Ishikawa (cell line): ENCODE results near the gene ACTRT2.

Experiments
- CEBPB ChIP-seq: IDR thresholded peaks from 2 replicates; pipeline ENCODE4 v1.6.1; 2012
- CREB1 ChIP-seq: IDR thresholded peaks from 2 replicates; pipeline ENCODE4 v1.6.1; 2012; ENCODE audit warnings: low read depth
- EGR1 ChIP-seq: IDR thresholded peaks from 2 replicates; pipeline ENCODE4 v1.6.1; 2012
- EP300 ChIP-seq: IDR thresholded peaks from 2 replicates; pipeline ENCODE4 v1.6.1; 2012; ENCODE audit warnings: borderline replicate concordance
- FOXM1 ChIP-seq: IDR thresholded peaks from 2 replicates; pipeline ENCODE4 v1.6.1; 2012; ENCODE audit warnings: low read depth, borderline replicate concordance
- MAX ChIP-seq: IDR thresholded peaks from 2 replicates; pipeline ENCODE4 v1.6.1; 2012
- NFIC ChIP-seq: IDR thresholded peaks from 2 replicates; pipeline ENCODE4 v1.6.1; 2012
- RAD21 ChIP-seq: IDR thresholded peaks from 2 replicates; pipeline ENCODE4 v1.6.1; 2012; ENCODE audit warnings: low read depth
- TAF1 ChIP-seq: IDR thresholded peaks from 2 replicates; pipeline ENCODE4 v1.6.1; 2012; ENCODE audit warnings: low read depth, mild to moderate bottlenecking
- TCF12 ChIP-seq: IDR thresholded peaks from 2 replicates; pipeline ENCODE4 v1.6.1; 2012; ENCODE audit warnings: low read depth
- TEAD4 ChIP-seq: IDR thresholded peaks from 2 replicates; pipeline ENCODE4 v1.6.1; 2012
- USF1 ChIP-seq: IDR thresholded peaks from 2 replicates; pipeline ENCODE4 v1.6.1; 2012
- YY1 ChIP-seq: IDR thresholded peaks from 2 replicates; pipeline ENCODE4 v1.6.1; 2012; ENCODE audit warnings: low read depth
- ZBTB7A ChIP-seq: IDR thresholded peaks from 2 replicates; pipeline ENCODE4 v1.6.1; 2012; ENCODE audit warnings: low read depth
- TF ChIP-seq, protein P1 (sequence below): IDR thresholded peaks from 2 replicates; pipeline ENCODE4 v1.6.1; 2012; ENCODE audit warnings: low read depth, mild to moderate bottlenecking

The ACTRT2 gene

DNA sequence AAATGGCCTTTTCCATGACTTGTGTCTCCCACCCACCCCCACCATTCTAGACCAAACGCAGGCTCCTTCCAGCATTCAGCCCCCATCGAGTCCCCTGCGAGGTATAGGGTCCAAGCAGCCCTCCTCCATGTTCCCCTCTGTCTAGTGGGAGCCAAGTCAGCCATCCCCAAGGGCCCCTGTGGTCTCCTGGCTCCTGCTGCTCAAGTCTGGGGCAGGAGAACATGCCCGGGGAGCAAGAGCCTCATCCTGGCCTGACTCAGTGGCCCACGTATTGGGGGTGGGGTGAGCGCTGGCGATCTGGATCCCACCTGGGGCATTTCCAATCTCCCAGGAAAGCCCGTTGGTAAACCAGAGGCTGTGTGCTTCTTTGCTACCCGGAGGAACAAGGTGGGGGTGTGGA, 43.6 kb downstream of the ACTRT2 start:
- no peak for TF ChIP-seq CREB1
- no peak for TF ChIP-seq EGR1

DNA sequence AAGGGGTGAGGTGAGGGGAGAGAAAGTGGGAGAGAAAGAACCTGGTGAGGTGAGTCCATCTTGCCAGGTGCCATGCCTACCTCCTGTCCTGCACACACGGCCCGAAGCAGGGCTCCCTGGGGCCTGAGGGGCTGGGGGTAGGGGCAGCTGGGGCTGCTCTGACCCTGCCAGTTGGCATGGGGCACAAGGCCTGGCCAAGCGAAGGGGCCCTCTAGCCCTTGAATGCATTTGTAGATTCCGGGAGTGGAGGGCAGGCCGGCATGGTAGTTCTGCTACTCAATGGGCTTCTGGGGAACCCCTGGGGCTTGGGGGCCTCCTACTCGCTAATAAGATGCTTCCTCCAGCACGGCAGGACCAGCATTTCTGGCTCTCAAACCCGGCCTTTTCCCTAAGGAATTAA, 44.1 kb downstream of the ACTRT2 start:
- no peak for TF ChIP-seq YY1
- TF ChIP-seq TAF1 = no peak
- no peak for TF ChIP-seq USF1

- TF ChIP-seq RAD21 (no peak), FOXM1 (no peak), CREB1 (no peak), NFIC (no peak), TCF12 (no peak), USF1 (no peak), ZBTB7A (no peak), TEAD4 (no peak), EGR1 (no peak), CEBPB (no peak), MAX (no peak), YY1 (no peak), EP300 (no peak)
- TF ChIP-seq, protein P1, sequence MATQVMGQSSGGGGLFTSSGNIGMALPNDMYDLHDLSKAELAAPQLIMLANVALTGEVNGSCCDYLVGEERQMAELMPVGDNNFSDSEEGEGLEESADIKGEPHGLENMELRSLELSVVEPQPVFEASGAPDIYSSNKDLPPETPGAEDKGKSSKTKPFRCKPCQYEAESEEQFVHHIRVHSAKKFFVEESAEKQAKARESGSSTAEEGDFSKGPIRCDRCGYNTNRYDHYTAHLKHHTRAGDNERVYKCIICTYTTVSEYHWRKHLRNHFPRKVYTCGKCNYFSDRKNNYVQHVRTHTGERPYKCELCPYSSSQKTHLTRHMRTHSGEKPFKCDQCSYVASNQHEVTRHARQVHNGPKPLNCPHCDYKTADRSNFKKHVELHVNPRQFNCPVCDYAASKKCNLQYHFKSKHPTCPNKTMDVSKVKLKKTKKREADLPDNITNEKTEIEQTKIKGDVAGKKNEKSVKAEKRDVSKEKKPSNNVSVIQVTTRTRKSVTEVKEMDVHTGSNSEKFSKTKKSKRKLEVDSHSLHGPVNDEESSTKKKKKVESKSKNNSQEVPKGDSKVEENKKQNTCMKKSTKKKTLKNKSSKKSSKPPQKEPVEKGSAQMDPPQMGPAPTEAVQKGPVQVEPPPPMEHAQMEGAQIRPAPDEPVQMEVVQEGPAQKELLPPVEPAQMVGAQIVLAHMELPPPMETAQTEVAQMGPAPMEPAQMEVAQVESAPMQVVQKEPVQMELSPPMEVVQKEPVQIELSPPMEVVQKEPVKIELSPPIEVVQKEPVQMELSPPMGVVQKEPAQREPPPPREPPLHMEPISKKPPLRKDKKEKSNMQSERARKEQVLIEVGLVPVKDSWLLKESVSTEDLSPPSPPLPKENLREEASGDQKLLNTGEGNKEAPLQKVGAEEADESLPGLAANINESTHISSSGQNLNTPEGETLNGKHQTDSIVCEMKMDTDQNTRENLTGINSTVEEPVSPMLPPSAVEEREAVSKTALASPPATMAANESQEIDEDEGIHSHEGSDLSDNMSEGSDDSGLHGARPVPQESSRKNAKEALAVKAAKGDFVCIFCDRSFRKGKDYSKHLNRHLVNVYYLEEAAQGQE = no peak
These were observed 44.5 kb downstream of the ACTRT2 start for GRCh38 chr1:3065797-3066196.

GRCh38 chr1:3066250-3066711, 45.0 kb downstream of the ACTRT2 start:
- TF ChIP-seq RAD21 (peak; percentile 36; the same call in 1 of the 2 replicates), TCF12 (no peak), FOXM1 (no peak)

- no peak for TF ChIP-seq TCF12
- no peak for TF ChIP-seq CREB1
- TF ChIP-seq, protein P1 = no peak
- TF ChIP-seq USF1 = no peak
- TF ChIP-seq ZBTB7A = no peak
- TF ChIP-seq FOXM1 = no peak
- TF ChIP-seq YY1 = no peak
- TF ChIP-seq EGR1 = no peak
- TF ChIP-seq TAF1 = no peak
- TF ChIP-seq EP300 = no peak
- TF ChIP-seq RAD21 = no peak
- no peak for TF ChIP-seq NFIC
These were observed 45.6 kb downstream of the ACTRT2 start for GRCh38 chr1:3066826-3067225.

- TF ChIP-seq MAX (no peak), ZBTB7A (no peak), FOXM1 (no peak), RAD21 (no peak), CEBPB (no peak), EP300 (no peak), TCF12 (no peak)
- TF ChIP-seq, protein P1 = no peak
These were observed 46.0 kb downstream of the ACTRT2 start for GRCh38 chr1:3067301-3067670.
